Inferior parietal cortex (tissue), 1 donor: Measurements from ENCODE around the gene ACTA1.
"Not testable (repeated sequence)": the region's sequence is repeated elsewhere in the genome, so short reads cannot be mapped to it uniquely, and the experiment has no call there.

Experiments used
- DNase-seq: peaks from one replicate; pipeline ENCODE4 v3.0.0-alpha.2; 2016; ENCODE audit errors: extremely low spot score

Gene ACTA1

GRCh38 chr1:229434005-229434640, at the start of gene ACTA1:
Gene ACTA1, minus strand, starts transcription at chr1:229434094. Its CDS starts 979 bp downstream, at chr1:229433115.
- DNase-seq, result no peak

- no peak for DNase-seq
These were observed 48.6 kb upstream of the ACTA1 start for GRCh38 chr1:229482511-229482910.

DNA sequence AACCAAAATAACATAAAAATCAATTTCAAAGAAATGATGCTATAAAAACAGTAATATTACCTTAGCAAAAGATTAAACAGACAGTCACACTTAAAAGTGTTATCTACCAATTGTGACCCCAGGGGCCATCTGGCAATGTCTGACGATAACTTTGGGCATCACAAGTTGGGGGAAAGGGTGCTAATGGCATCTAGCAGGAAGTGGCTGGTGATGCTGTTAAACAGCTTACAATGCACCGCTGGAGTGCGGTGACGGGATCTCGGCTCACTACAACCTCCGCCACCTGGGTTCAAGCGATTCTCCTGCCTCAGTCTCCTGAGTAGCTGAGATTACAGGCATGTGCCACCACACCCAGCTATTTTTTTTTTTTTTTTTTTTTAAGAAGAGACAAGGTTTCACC, 46.6 kb upstream of the ACTA1 start:
- no peak for DNase-seq

DNA sequence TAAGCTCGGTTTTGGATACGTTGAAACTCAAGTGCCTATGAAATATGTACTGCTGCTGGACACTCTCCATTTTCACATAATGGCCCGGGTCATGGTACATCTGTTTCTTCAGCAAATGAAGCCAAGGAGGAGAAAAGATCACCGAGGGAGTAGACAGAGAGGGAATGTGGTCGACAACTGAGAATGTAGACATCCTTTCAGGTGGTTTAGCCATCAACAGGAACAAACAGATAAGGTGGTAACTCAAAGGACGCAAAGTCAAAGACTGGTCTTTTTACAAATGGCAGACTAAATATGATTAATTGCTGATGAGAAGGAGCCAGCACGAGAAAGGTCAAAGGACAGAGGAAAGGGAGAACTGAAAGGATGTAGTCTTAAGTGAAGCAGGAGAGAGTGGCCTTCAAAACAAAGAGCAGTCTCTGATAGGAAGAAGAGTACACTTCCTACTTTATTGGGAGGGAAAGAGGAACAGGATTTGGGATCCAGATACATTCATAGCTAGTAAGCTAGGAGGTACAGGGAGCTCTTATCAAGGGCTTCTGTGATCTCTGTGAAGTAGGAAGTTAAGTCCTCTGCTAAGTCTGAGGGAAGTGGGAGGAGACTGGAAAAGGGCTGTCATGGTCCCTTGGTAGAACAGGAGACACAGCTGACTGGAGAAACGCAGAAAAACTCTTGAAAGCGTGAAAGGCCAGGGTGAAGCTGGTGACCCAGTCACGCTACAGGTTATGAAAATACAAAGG, 45.9 kb upstream of the ACTA1 start:
- no peak for DNase-seq

DNA sequence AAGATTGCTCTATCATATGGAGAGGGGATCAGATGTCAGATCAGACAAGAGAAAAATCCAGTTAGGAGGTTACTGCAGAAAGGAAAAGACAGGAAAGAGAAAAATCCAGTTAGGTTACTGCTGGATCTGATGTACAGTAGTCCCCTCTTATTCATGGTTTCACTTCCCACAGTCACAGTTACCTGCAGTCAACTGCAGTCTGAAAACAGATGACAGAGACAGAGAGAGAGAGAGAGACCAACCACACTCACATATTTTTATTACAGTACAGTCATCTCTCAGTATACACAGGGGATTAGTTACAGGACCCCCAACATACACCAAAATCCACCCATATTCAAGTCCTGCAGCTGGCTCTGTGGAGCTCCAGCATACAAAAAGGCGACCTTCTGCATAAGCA, 45.0 kb upstream of the ACTA1 start:
- no peak for DNase-seq

DNA sequence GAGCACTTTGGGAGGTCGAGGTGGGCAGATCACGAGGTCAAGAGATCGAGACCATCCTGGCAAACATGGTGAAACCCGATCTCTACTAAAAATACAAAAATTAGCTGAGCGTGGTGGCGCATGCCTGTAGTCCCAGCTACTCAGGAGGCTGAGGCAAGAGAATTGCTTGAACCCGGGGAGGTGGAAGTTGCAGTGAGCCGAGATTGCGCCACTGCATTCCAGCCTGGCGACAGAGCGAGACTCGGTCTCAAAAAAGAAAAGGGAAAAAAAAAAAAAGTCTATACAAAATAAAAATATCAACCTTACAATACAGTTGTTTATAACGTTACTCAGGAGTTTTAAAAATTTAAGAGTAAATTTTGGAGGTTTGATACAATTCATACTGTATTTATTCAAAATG, 42.0 kb upstream of the ACTA1 start:
- not testable (repeated sequence) for DNase-seq

GRCh38 chr1:229474509-229474908, 40.6 kb upstream of the ACTA1 start:
- DNase-seq, result no peak

GRCh38 chr1:229471175-229471574, 37.3 kb upstream of the ACTA1 start:
- no peak for DNase-seq

DNA sequence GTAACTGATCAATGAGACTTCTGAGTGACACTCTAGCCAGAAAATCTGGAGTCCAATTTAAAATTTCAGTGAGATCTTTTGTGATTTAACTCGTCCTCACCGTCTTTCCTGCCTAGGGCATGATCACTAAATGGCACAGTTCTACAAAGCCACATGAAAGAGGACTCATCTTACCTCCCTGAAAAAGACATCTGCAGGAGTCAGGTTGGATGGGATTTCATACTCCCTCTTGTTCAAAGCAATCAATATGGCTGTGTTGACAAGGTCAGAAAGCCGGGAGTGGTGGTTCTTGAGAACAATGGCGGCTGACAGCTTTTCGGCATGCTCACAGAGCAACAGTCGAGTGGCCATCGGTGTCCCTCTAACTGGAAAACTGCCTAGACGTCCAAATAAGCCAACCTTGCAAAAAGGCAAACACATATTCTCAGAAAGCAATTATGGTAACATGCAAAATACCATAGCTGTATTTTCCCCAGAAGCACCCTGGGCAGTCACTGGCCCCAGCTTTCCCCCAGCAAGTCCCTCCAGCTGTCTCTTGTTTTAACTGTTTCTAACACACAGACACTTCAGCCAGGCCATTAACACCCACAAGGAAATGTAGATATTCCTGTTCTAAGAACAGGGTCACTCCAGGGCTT, 36.6 kb upstream of the ACTA1 start:
- DNase-seq, result no peak

DNA sequence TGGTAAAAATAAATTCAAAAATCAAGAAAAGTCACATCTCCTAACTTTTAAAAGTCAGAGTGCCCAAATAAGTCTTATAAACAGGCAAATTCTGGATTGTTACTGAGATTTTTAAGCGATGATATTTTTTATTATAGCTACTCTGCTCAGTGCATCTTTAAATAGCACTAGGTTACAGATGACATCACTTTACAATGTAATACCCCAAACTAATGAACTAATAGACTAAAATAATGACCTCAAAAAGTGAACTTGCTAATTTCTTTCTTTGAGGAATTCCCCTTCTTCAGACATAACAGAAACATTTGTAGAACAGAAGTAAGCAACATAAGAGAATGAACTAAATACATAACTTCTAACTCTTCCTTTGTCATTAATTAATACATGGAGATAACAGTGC, 33.0 kb upstream of the ACTA1 start:
- no peak for DNase-seq

GRCh38 chr1:229464672-229465071, 30.8 kb upstream of the ACTA1 start:
- no peak for DNase-seq

DNA sequence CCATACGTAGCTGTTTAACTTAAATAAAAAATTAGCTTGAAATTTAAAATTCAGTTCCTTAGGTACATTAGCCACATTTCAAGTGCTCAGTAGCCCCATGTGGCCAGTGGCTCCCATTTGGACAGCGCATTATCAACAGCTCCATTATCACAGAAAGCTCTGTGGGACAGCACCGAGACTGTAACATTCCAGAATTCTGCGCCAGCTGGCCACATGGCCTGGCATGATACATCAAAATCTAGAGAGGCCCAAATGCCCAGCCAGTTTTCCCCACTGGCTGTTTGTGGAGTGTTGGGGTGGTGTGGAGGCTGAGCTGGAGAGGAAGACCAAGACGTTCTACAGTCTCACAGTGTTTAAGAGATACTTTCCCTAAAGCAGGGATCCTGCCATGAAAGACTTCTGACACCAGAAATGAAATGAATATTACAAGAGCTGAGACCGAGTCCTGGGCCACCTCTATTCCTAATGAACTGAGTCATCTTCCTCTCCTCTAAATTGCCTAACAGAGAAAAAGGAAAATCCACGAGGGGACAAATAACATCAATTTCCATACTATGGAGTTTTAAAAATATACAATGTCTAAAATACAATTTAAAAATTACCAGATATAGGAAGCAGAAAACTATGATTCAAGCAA, 27.3 kb upstream of the ACTA1 start:
- peak; percentile 47 for DNase-seq

GRCh38 chr1:229459815-229460214, 25.9 kb upstream of the ACTA1 start:
- no peak for DNase-seq

- no peak for DNase-seq
These were observed 23.5 kb upstream of the ACTA1 start for GRCh38 chr1:229457436-229457835.

- DNase-seq, result no peak
These were observed 22.1 kb upstream of the ACTA1 start for GRCh38 chr1:229456016-229456415.

- DNase-seq, result no peak
These were observed 20.2 kb upstream of the ACTA1 start for GRCh38 chr1:229454056-229454455.

DNA sequence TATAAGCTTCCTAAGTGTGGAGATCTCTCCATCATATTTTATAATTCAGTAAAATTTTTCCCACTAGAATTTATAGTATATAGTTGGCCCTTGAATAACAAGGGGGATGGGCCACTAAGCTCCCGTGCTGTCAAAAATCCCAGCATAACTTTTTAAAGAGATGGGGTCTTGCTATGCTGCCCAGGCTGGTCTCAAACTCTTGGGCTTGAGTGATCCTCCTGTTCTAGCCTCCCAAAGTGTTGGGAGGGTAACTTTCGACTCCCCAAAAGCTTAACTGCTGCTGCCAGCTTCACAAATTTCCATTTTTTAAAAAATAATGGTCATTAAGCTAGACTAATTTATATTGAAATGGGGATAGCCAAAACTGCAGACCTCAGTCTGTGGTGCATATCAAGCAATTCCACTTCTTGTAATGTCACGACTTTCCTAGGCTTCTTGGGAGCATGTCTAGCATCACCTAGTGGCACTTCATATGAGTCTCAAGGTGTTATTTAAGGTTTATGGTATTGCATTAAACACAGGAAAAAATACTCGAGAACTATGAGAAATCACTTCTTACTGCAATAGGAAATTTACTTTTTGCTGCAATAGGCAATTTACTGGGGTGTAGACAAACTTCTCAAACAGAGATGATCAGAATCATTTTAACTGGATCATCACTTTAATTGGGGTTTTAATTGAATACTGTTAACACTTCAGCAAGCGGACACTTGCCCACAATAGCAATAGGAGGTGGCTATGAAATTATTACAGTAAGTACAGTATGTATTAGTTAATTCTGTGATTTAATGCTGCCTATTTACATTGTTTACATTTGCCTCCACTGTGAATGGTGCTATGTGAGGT, 19.3 kb upstream of the ACTA1 start:
- DNase-seq, result no peak

GRCh38 chr1:229448845-229449244, 15.0 kb upstream of the ACTA1 start:
- DNase-seq, result no peak

DNA sequence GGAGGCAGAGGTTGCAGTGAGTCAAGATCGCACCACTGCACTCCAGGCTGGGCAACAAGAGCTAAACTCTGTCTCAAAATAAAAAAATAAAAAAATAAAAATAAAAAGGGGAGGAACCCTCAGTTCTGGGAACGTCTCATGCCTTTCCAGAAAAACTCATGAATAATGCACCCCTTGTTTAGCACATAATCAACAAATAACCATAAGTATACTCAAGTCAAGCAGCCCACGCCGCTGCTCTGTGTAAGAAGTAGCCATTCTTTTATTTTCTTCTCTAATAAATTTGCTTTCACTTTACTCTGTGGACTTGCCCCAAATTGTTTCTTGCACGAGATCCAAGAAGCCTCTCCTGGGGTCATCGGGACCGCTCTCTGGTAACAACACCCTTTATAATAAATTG, 14.5 kb upstream of the ACTA1 start:
- no peak for DNase-seq

- no peak for DNase-seq
These were observed 13.9 kb upstream of the ACTA1 start for GRCh38 chr1:229447809-229448252.

DNA sequence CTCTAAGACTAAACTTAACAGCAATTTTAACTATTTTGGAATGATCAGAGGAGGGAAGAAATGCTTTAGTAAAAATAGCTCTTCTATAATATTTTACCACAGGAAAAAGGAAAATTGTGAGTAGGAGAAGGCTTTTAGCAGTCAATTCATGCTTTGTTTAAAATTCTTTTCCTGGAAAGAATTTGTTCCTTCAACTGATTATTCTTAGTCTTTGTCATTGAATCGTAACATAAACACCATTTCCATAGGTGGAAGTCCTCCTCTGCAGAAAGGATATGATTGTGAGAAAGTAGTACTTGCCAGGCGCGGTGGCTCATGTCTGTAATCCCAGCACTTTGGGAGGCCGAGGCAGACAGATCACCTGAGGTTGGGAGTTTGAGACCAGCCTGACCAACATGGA, 11.9 kb upstream of the ACTA1 start:
- DNase-seq, result no peak
